ENCODE data around the gene IFIT5. TPM values are rescaled to one million over a fixed set of nuclear protein-coding genes. Genes with fewer than 3 reads are reported as not detected.
"Not testable (repeated sequence)": the region's sequence is repeated elsewhere in the genome, so short reads cannot be mapped to it uniquely, and the experiment has no call there.

IFIT5 gene
- total RNA-seq, 2 donors from 2014 or later: 11.5 TPM

DNA sequence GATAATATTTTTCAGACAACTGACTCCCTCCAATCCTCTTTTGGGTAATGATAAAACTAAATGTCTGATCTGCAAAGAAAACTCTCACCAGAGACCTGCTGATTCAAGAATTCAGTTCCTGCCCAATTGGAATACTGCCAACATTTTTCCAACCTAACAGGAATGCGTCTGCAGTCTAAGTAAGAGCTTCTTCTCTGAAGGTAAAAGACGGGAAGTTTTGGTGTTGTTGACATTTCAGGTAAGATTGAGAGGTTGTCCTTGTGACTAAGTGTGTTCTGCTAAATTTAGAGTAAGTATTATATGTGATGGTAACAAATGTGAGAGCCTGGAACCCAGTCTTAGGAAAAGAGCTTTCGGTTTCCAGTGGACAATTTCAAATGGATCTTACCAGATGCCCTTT lies 17.6 kb downstream of the IFIT5 start:
- no peaks in the 10 kb centered on the region for H3K27me3 ChIP-seq (replicated peaks; ENCODE audit: insufficient read depth)
- intact Hi-C loops (cut with DNase I): no loop called here
- 45% methylated on average over 3 of the region's 3 CpGs for WGBS
- TF ChIP-seq POLR2A (IDR thresholded peaks at IDR 0.05) (no peak), POLR2AphosphoS5 (IDR thresholded peaks at IDR 0.05) (no peak)
- TF ChIP-seq, protein P1, sequence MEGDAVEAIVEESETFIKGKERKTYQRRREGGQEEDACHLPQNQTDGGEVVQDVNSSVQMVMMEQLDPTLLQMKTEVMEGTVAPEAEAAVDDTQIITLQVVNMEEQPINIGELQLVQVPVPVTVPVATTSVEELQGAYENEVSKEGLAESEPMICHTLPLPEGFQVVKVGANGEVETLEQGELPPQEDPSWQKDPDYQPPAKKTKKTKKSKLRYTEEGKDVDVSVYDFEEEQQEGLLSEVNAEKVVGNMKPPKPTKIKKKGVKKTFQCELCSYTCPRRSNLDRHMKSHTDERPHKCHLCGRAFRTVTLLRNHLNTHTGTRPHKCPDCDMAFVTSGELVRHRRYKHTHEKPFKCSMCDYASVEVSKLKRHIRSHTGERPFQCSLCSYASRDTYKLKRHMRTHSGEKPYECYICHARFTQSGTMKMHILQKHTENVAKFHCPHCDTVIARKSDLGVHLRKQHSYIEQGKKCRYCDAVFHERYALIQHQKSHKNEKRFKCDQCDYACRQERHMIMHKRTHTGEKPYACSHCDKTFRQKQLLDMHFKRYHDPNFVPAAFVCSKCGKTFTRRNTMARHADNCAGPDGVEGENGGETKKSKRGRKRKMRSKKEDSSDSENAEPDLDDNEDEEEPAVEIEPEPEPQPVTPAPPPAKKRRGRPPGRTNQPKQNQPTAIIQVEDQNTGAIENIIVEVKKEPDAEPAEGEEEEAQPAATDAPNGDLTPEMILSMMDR (IDR thresholded peaks at IDR 0.05): no peak
- H3K36me3 ChIP-seq: no peaks in the 10 kb centered on the region
- H3K9me3 ChIP-seq: no peaks in the 10 kb centered on the region
- DNase-seq (ENCODE audit: low spot score): no peak
- H3K27ac ChIP-seq: no peak overlapping the region
- H3K4me3 ChIP-seq: no peak overlapping the region
- H3K4me1 ChIP-seq (replicated peaks): no peaks in the 10 kb centered on the region

DNA sequence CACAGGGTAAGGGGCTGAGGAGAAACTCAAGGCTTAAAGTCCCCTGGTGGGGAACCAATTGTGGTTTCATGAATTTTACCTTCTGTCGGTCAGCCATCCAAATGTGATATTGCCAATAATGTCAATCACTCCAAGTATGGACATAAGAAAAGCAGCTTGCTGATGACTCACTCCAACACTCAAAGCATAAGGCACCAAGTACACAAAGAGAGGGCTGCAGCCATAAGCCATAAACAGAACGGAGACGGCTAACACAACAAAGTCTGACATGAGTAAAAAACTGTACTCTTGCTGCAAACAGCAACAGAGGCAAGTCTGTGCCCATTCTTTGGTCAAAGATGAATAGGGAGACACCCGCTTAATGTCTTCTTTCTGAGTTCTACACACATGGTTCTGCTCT lies 24.2 kb downstream of the IFIT5 start:
- Histone ChIP-seq H3K4me1 (replicated peaks) (no peaks in the 10 kb centered on the region), H3K4me3 (no peak overlapping the region), H3K9me3 (no peaks in the 10 kb centered on the region), H3K36me3 (no peaks in the 10 kb centered on the region), H3K27me3 (replicated peaks; ENCODE audit: insufficient read depth) (no peaks in the 10 kb centered on the region), H3K27ac (no peak overlapping the region)
- 76% methylated on average over 4 of the region's 4 CpGs for WGBS
- no peak for DNase-seq (ENCODE audit: low spot score)
- intact Hi-C loops (cut with DNase I): no loop called here
- TF ChIP-seq, protein P1 (IDR thresholded peaks at IDR 0.05): no peak
- TF ChIP-seq POLR2AphosphoS5 (IDR thresholded peaks at IDR 0.05) (no peak), POLR2A (IDR thresholded peaks at IDR 0.05) (no peak)

DNA sequence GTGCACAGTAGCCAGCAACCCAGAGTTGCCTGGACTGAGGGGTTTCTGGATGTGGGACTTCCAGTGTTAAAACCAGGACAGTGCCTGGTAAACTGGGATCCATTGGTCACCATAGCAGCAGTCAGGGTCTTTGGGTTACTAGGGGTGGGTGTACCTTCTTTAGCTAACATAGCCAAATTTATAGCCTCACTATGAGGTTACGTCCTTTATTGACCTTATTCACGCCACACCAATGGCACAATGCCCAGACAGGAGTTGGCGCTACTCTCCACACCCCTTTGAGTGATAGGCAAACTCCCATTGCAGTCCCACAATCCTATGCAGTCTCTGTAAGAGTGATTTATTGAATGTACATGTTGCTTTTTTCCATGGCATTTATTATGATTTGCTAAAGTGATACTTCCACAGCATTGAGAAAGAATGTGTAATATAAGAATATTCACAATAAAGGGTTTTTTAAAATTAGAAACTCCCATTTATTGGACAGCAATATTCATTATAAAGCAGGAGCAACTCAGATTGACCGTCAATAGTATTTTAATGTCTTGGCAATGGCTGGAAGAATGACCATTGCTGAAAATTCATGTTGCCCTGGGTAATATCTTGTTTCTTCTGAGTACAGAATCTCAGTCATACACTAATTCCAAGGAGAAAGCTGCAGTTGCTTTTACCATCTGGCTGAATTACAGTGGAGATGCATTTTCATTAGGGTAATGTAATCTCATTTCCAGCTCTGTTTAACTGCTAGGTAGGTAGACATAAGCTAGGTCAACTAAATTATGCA lies 26.1 kb downstream of the IFIT5 start:
- no peaks in the 10 kb centered on the region for H3K4me1 ChIP-seq (replicated peaks)
- no peak overlapping the region for H3K4me3 ChIP-seq
- no peaks in the 10 kb centered on the region for H3K9me3 ChIP-seq
- TF ChIP-seq POLR2AphosphoS5 (IDR thresholded peaks at IDR 0.05) (no peak), POLR2A (IDR thresholded peaks at IDR 0.05) (no peak)
- TF ChIP-seq, protein P1 (IDR thresholded peaks at IDR 0.05): no peak
- H3K36me3 ChIP-seq: no peaks in the 10 kb centered on the region
- intact Hi-C loops (cut with DNase I): no loop called here
- DNase-seq (ENCODE audit: low spot score): no peak
- no peaks in the 10 kb centered on the region for H3K27me3 ChIP-seq (replicated peaks; ENCODE audit: insufficient read depth)
- H3K27ac ChIP-seq: no peak overlapping the region
- WGBS: 73% methylated on average over 4 of the region's 4 CpGs

DNA sequence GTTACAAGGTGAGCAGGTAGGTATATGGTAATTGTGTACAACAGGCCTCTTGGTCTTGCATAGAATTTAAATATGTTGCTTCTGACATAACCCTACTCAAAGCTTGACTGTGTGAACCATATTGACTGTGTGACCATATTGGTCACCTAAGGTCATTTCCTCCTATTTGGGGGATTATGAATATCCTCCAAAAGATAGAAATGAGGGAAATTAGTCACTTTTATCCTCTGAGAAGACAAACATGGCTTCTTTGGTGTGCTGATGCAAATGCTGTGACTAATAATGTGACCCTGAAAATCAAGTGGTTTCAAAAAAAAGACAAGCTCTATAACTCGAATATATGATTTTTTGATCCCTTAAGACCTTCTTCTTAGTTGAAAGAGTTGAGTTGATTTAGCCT lies 27.9 kb downstream of the IFIT5 start:
- H3K27me3 ChIP-seq (replicated peaks; ENCODE audit: insufficient read depth): no peaks in the 10 kb centered on the region
- H3K4me1 ChIP-seq (replicated peaks): no peaks in the 10 kb centered on the region
- DNase-seq (ENCODE audit: low spot score): no peak
- intact Hi-C loops (cut with DNase I): no loop called here
- H3K4me3 ChIP-seq: no peak overlapping the region
- H3K27ac ChIP-seq: no peak overlapping the region
- WGBS: 86% methylated on average over 1 of the region's 1 CpG
- no peak for TF ChIP-seq POLR2A (IDR thresholded peaks at IDR 0.05)
- TF ChIP-seq POLR2AphosphoS5 (IDR thresholded peaks at IDR 0.05): no peak
- TF ChIP-seq, protein P1 (IDR thresholded peaks at IDR 0.05): no peak
- H3K9me3 ChIP-seq: no peaks in the 10 kb centered on the region
- no peaks in the 10 kb centered on the region for H3K36me3 ChIP-seq

DNA sequence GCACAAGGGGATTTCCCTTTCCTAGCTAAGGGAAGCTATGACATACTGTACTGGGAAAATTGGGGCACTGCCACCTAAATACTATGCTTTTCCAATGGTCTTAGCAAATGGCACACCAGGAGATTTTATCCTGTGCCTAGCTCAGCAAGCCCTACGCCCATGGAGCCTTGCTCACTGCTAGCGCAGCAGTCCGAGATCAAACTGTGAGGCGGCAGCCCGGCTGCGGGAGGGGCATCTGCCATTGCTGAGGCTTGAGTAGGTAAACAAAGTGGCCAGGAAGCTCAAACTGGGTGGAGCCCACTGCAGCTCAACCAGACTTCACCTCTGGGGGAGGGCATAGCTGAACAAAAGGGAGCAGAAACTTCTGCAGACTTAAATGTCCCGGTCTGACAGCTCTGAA lies 30.5 kb downstream of the IFIT5 start:
- WGBS: 94% methylated on average over 7 of the region's 7 CpGs

More for the DNA sequence above, 30.5 kb downstream of the IFIT5 start:
- H3K36me3 ChIP-seq; H3K4me1 ChIP-seq (replicated peaks); H3K27ac ChIP-seq; H3K4me3 ChIP-seq; intact Hi-C loops (cut with DNase I); H3K9me3 ChIP-seq; DNase-seq (ENCODE audit: low spot score); H3K27me3 ChIP-seq (replicated peaks; ENCODE audit: insufficient read depth): not testable (repeated sequence)
